ENCODE results near the gene SMIM8. TPM values are rescaled to one million over a fixed set of nuclear protein-coding genes. Genes with fewer than 3 reads are reported as not detected.

SMIM8 gene
- total and polyA plus RNA-seq, 2 of the 4 experiments (the other 2 are of a cell fraction) = 2.7 to 3.6 TPM

DNA sequence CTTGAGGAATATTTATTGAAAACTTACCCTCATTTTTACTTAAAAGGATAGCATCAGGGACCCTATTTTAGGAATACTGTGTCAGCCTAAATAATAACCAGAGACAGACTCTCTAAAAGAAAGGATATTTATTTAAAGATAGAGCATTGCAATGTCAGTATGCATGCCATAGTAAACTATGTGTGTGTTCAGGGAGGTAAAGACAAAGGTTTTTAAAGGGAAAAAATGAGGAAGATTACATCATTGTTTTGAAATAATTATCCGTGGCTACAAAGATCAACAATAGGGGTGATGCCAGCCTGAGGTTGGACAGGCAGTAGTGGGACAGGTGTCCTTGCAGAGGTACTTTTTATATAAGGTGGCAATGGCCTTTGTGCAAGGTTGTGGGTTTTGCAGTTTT, 61.6 kb downstream of the SMIM8 start:
- POLR2A ChIA-PET (ENCODE audit: unreplicated experiment) = no interaction called here
- no peak for ATAC-seq (ENCODE audit: low read depth)

More for the DNA sequence above, 61.6 kb downstream of the SMIM8 start:
- Histone ChIP-seq H3K4me3 (ENCODE audit: insufficient read depth, low read depth, low read length) (no peak overlapping the region), H2AK5ac (ENCODE audit: low read depth, low read length) (no peak overlapping the region), H3K4me1 (ENCODE audit: control insufficient read depth, insufficient read depth, low read length) (no peaks in the 10 kb centered on the region), H3K27me3 (ENCODE audit: control insufficient read depth, insufficient read depth, low read length) (no peaks in the 10 kb centered on the region), H4K91ac (ENCODE audit: insufficient read depth, low read depth, low read length) (no peak overlapping the region), H3K23ac (ENCODE audit: low read depth, low read length) (no peak overlapping the region), H3K9me1 (ENCODE audit: insufficient read depth, low read length) (no peaks in the 10 kb centered on the region), H4K20me1 (ENCODE audit: insufficient read depth, low read length) (no peaks in the 10 kb centered on the region), H2BK5ac (ENCODE audit: low read depth, low read length, poor library complexity, severe bottlenecking) (no peak overlapping the region), H3K9ac (ENCODE audit: low read depth, low read length) (no peak overlapping the region), H3K36me3 (ENCODE audit: control insufficient read depth, insufficient read depth, low read length) (no peaks in the 10 kb centered on the region), H3K14ac (replicated peaks; ENCODE audit: low read depth, low read length) (no peak overlapping the region), H3K79me1 (ENCODE audit: low read depth in 1 of 2, low read length in 2 of 2) (no peaks in the 10 kb centered on the region), H4K8ac (ENCODE audit: low read depth in 2 of 2, low read length in 2 of 2) (no peak overlapping the region), H2BK120ac (ENCODE audit: low read depth, low read length) (no peak overlapping the region), H3K18ac (ENCODE audit: low read depth, low read length) (no peak overlapping the region), H3K4ac (ENCODE audit: low read depth, low read length) (no peak overlapping the region), H2BK15ac (ENCODE audit: low read depth, low read length) (no peak overlapping the region), H3K56ac (ENCODE audit: extremely low read depth, insufficient read depth, low read length) (no peak overlapping the region), H2BK20ac (ENCODE audit: low read depth, low read length) (no peak overlapping the region), H2AK9ac (replicated peaks; ENCODE audit: low read depth, low read length, poor library complexity) (no peak overlapping the region), H4K5ac (ENCODE audit: low read depth, low read length) (no peak overlapping the region), H3K9me3 (ENCODE audit: control insufficient read depth, insufficient read depth, low read length) (no peaks in the 10 kb centered on the region), H3K27ac (ENCODE audit: insufficient read depth, low read length) (no peak overlapping the region), H3K4me2 (ENCODE audit: low read depth, low read length) (no peak overlapping the region), H2AFZ (replicated peaks; ENCODE audit: low read length, poor library complexity) (no peak overlapping the region)
- 80% methylated on average over 1 of the region's 1 CpG; no CpG with 5 or more reads in 1 of the 2 experiments for WGBS, 2 experiments (ENCODE audit: extremely low coverage in 2 of 2, insufficient read length in 1 of 2)
- no TSS peak for BruUV-seq (replicated peaks)
- intact Hi-C loops (cut with micrococcal nuclease) (no loop called here), dilution Hi-C loops (cut with HindIII; ENCODE audit: low sequenced_read_pairs, unreplicated experiment) (no loop called here), in situ Hi-C loops (cut with MboI; ENCODE audit: low sequenced_read_pairs) (loop anchor here (10.0 kb wide), 1 partner anchor 319 kb away; no protein-coding TSS in a partner anchor)
- CTCF ChIA-PET = no interaction called here
- DNase-seq = no peak
- TF ChIP-seq, protein P1, sequence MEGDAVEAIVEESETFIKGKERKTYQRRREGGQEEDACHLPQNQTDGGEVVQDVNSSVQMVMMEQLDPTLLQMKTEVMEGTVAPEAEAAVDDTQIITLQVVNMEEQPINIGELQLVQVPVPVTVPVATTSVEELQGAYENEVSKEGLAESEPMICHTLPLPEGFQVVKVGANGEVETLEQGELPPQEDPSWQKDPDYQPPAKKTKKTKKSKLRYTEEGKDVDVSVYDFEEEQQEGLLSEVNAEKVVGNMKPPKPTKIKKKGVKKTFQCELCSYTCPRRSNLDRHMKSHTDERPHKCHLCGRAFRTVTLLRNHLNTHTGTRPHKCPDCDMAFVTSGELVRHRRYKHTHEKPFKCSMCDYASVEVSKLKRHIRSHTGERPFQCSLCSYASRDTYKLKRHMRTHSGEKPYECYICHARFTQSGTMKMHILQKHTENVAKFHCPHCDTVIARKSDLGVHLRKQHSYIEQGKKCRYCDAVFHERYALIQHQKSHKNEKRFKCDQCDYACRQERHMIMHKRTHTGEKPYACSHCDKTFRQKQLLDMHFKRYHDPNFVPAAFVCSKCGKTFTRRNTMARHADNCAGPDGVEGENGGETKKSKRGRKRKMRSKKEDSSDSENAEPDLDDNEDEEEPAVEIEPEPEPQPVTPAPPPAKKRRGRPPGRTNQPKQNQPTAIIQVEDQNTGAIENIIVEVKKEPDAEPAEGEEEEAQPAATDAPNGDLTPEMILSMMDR (conservative IDR thresholded peaks at IDR 0.05; ENCODE audit: low read depth, low read length) = no peak
- TF ChIP-seq CHD1 (IDR thresholded peaks at IDR 0.05; ENCODE audit: low read depth, low read length) (no peak), MAFK (IDR thresholded peaks at IDR 0.05; ENCODE audit: low read depth, low read length) (no peak), RFX5 (IDR thresholded peaks at IDR 0.05; ENCODE audit: low read depth, low read length) (no peak), FOS (IDR thresholded peaks at IDR 0.05; ENCODE audit: low read depth, low read length) (no peak), SMC3 (IDR thresholded peaks at IDR 0.05; ENCODE audit: low read depth, low read length) (no peak), BHLHE40 (IDR thresholded peaks at IDR 0.05; ENCODE audit: low read depth, low read length) (no peak), MAZ (IDR thresholded peaks at IDR 0.05; ENCODE audit: borderline replicate concordance, low read depth, low read length) (no peak), POLR2A (IDR thresholded peaks at IDR 0.05; ENCODE audit: low read depth, low read length) (no peak), MXI1 (IDR thresholded peaks at IDR 0.05; ENCODE audit: borderline replicate concordance, low read depth, low read length) (no peak), CEBPB (IDR thresholded peaks at IDR 0.05; ENCODE audit: low read depth, low read length) (no peak), NFE2L2 (IDR thresholded peaks at IDR 0.05; ENCODE audit: low read depth, low read length) (no peak), RCOR1 (IDR thresholded peaks at IDR 0.05; ENCODE audit: insufficient replicate concordance, low read length) (no peak)
- TF ChIP-seq, protein P2, sequence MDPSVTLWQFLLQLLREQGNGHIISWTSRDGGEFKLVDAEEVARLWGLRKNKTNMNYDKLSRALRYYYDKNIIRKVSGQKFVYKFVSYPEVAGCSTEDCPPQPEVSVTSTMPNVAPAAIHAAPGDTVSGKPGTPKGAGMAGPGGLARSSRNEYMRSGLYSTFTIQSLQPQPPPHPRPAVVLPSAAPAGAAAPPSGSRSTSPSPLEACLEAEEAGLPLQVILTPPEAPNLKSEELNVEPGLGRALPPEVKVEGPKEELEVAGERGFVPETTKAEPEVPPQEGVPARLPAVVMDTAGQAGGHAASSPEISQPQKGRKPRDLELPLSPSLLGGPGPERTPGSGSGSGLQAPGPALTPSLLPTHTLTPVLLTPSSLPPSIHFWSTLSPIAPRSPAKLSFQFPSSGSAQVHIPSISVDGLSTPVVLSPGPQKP (IDR thresholded peaks at IDR 0.05; ENCODE audit: borderline replicate concordance, low read depth, low read length) = no peak
- TF ChIP-seq, protein P3, sequence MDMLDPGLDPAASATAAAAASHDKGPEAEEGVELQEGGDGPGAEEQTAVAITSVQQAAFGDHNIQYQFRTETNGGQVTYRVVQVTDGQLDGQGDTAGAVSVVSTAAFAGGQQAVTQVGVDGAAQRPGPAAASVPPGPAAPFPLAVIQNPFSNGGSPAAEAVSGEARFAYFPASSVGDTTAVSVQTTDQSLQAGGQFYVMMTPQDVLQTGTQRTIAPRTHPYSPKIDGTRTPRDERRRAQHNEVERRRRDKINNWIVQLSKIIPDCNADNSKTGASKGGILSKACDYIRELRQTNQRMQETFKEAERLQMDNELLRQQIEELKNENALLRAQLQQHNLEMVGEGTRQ (IDR thresholded peaks at IDR 0.05; ENCODE audit: low read depth, low read length) = no peak

Measured in IMR-90 (cell line).